HG03460 (cell line): ENCODE data around the gene PLXNC1.
A peak's percentile ranks its signal among the peaks of the same experiment; 100 is the strongest.

ENCODE experiments used
- ATAC-seq: cut with Tn5 transposase; IDR thresholded peaks from one replicate; pipeline ENCODE4 v1.9.1; 2021; ENCODE audit not compliant: unreplicated experiment

Gene PLXNC1

GRCh38 chr12:94262228-94263010, 114.0 kb downstream of the PLXNC1 start:
- ATAC-seq = peak; percentile 51

GRCh38 chr12:94263011-94263811, 114.8 kb downstream of the PLXNC1 start:
- ATAC-seq = peak; percentile 48

GRCh38 chr12:94263905-94264561, 115.7 kb downstream of the PLXNC1 start:
- no peak for ATAC-seq

GRCh38 chr12:94264736-94265485, 116.5 kb downstream of the PLXNC1 start:
- no peak for ATAC-seq

GRCh38 chr12:94265539-94265938, 117.2 kb downstream of the PLXNC1 start:
- no peak for ATAC-seq

- ATAC-seq = no peak
Observed at GRCh38 chr12:94265966-94266745, 117.8 kb downstream of the PLXNC1 start.

GRCh38 chr12:94266796-94267536, 118.6 kb downstream of the PLXNC1 start:
- no peak for ATAC-seq

GRCh38 chr12:94267537-94267872, 119.1 kb downstream of the PLXNC1 start:
- no peak for ATAC-seq

GRCh38 chr12:94267921-94268471, 119.6 kb downstream of the PLXNC1 start:
- peak; percentile 38 for ATAC-seq

GRCh38 chr12:94269316-94269999, 121.1 kb downstream of the PLXNC1 start:
- ATAC-seq = peak; percentile 48

GRCh38 chr12:94271351-94271750, 123.0 kb downstream of the PLXNC1 start:
- no peak for ATAC-seq

- ATAC-seq = no peak
Observed at GRCh38 chr12:94272280-94272679, 123.9 kb downstream of the PLXNC1 start.

- no peak for ATAC-seq
Observed at GRCh38 chr12:94273272-94273671, 124.9 kb downstream of the PLXNC1 start.

GRCh38 chr12:94276725-94277124, 128.3 kb downstream of the PLXNC1 start:
- no peak for ATAC-seq

GRCh38 chr12:94277426-94278000, 129.1 kb downstream of the PLXNC1 start:
- ATAC-seq = no peak

GRCh38 chr12:94280063-94280462, 131.7 kb downstream of the PLXNC1 start:
- no peak for ATAC-seq

GRCh38 chr12:94282675-94283074, 134.3 kb downstream of the PLXNC1 start:
- ATAC-seq = no peak

GRCh38 chr12:94284046-94284445, 135.7 kb downstream of the PLXNC1 start:
- no peak for ATAC-seq
